ENCODE results near the gene SLC38A8. TPM values are rescaled to one million over a fixed set of nuclear protein-coding genes. Genes with fewer than 3 reads are reported as not detected.

Gene SLC38A8
- total RNA-seq, 1 experiment from 2014 or later, result 0.35 TPM

GRCh38 chr16:84032458-84033178, 10.0 kb downstream of the SLC38A8 start:
- DNase-seq, result no peak
- H3K56ac ChIP-seq (ENCODE audit: insufficient read length, low read depth, low read length), result no peak overlapping the region
- H4K91ac ChIP-seq (ENCODE audit: insufficient read length, low read depth, low read length), result no peak overlapping the region
- H3K9me3 ChIP-seq (ENCODE audit: control insufficient read depth, low read depth, low read length), result no peaks in the 10 kb centered on the region
- H3K9ac ChIP-seq (ENCODE audit: extremely low read depth, insufficient read length, low read length), result no peak overlapping the region
- no peak overlapping the region for H2BK12ac ChIP-seq (ENCODE audit: insufficient read length, low read depth, low read length)
- H2BK15ac ChIP-seq (ENCODE audit: low read depth, low read length), result no peak overlapping the region
- H4K20me1 ChIP-seq (ENCODE audit: control insufficient read depth, insufficient read depth, insufficient read length), result no peaks in the 10 kb centered on the region
- Mint-ChIP-seq H3K4me3 (no peak overlapping the region), H3K27me3 (ENCODE audit: low read depth) (peaks cover 13% of the 10 kb centered on the region), H3K4me1 (peaks cover 19 to 28% of the 10 kb centered on the region in 2 experiments), H3K27ac (peak overlapping the region in 1 of 3 experiments; percentile 58; a peak in 1 of 7 replicates), H3K9me3 (peaks cover 3 to 4% of the 10 kb centered on the region in 2 experiments), H3K36me3 (ENCODE audit: insufficient read depth in 1 of 3, low read depth in 3 of 3) (peaks cover 0 to 4% (median 1%) of the 10 kb centered on the region in 3 experiments; a peak in 2 of 7 replicates)
- no peak overlapping the region for H2BK5ac ChIP-seq (ENCODE audit: insufficient read length, low read length)
- no peak overlapping the region for H3K4me2 ChIP-seq (ENCODE audit: insufficient read depth, insufficient read length, low read length)
- no CpG with 5 or more reads among the region's 15 CpGs for WGBS (ENCODE audit: extremely low coverage, insufficient read length, low lambda C conversion rate)
- H2AFZ ChIP-seq (ENCODE audit: low read length), result no peak overlapping the region
- no peak overlapping the region for H3K23ac ChIP-seq (ENCODE audit: insufficient read length, low read depth, low read length)
- H4K8ac ChIP-seq (replicated peaks; ENCODE audit: insufficient read length, low read depth, low read length), result no peak overlapping the region
- H3K27ac ChIP-seq (ENCODE audit: insufficient read length, low read depth, low read length), result no peak overlapping the region
- no peaks in the 10 kb centered on the region for H3K27me3 ChIP-seq (ENCODE audit: insufficient read depth, low read length)
- H3K79me1 ChIP-seq (ENCODE audit: insufficient read depth, low read depth, low read length, poor library complexity, severe bottlenecking), result no peaks in the 10 kb centered on the region
- H3K14ac ChIP-seq (ENCODE audit: insufficient read depth, low read length), result no peak overlapping the region
- no peaks in the 10 kb centered on the region for H3K23me2 ChIP-seq (ENCODE audit: insufficient read length, low read depth, low read length, poor library complexity, severe bottlenecking)
- no peak overlapping the region for H4K5ac ChIP-seq (ENCODE audit: insufficient read length, low read depth, low read length)
- no peak overlapping the region for H3K4ac ChIP-seq (ENCODE audit: low read depth, low read length)
- no peak overlapping the region for H2AK5ac ChIP-seq (ENCODE audit: insufficient read length, low read length)
- H3K18ac ChIP-seq (ENCODE audit: insufficient read length, low read depth, low read length), result no peak overlapping the region
- no peak for TF ChIP-seq CTCF (conservative IDR thresholded peaks at IDR 0.05)
- no peak overlapping the region for H3T11ph ChIP-seq (ENCODE audit: low read length)
- H2BK20ac ChIP-seq (ENCODE audit: low read depth, low read length, poor library complexity, severe bottlenecking), result no peak overlapping the region
- H3K4me1 ChIP-seq (ENCODE audit: insufficient read depth, low read length), result no peaks in the 10 kb centered on the region
- no peaks in the 10 kb centered on the region for H3K79me2 ChIP-seq (ENCODE audit: insufficient read depth, low read length)
- no peak overlapping the region for H2BK120ac ChIP-seq (ENCODE audit: low read depth, low read length, poor library complexity, severe bottlenecking)
